Liver (tissue), 9 donors: ENCODE data around the gene ERC2. TPM values are rescaled to one million over a fixed set of nuclear protein-coding genes. Genes with fewer than 3 reads are reported as not detected.

Experiments used
- DNase-seq: peaks from one replicate; pipeline ENCODE4 v3.0.0-alpha.2; 2017; ENCODE audit warnings: low spot score
- H3K27ac ChIP-seq, 2 donors: one replicate each; pipeline ENCODE4 v1.7.0; 2013; ENCODE audit warnings: inconsistent platforms in 2 of 2, low read length in 2 of 2, control low read depth in 1 of 2, low read depth in 1 of 2, mild to moderate bottlenecking in 1 of 2
- H3K27me3 ChIP-seq, 4 donors: one replicate each; pipeline versions ENCODE4 v1.6.1 to v1.7.0; 2013; ENCODE audit warnings: low read length in 3 of 4, inconsistent platforms in 1 of 4, mild to moderate bottlenecking in 1 of 4, moderate library complexity in 1 of 4; ENCODE audit not compliant: control insufficient read depth in 4 of 4, insufficient read depth in 4 of 4
- H3K36me3 ChIP-seq, 4 donors: one replicate each; pipeline versions ENCODE4 v1.6.1 to v1.7.0; 2013; ENCODE audit warnings: low read length in 3 of 4, mild to moderate bottlenecking in 3 of 4, low read depth in 1 of 4, moderate library complexity in 1 of 4; ENCODE audit not compliant: control insufficient read depth in 4 of 4, insufficient read depth in 3 of 4
- H3K4me1 ChIP-seq, 4 donors: one replicate each; pipeline versions ENCODE4 v1.6.1 to v1.7.0; 2013; ENCODE audit warnings: low read length in 3 of 4, mild to moderate bottlenecking in 3 of 4, moderate library complexity in 1 of 4; ENCODE audit not compliant: control insufficient read depth in 4 of 4, insufficient read depth in 4 of 4
- H3K4me3 ChIP-seq, 3 donors: one replicate each; pipeline versions ENCODE4 v1.6.1 to v1.7.0; 2013; ENCODE audit warnings: low read length in 3 of 3, control low read depth in 1 of 3, low read depth in 1 of 3, mild to moderate bottlenecking in 1 of 3
- H3K9ac ChIP-seq, 2 donors: one replicate each; pipeline ENCODE4 v1.7.0; 2013; ENCODE audit warnings: low read length in 2 of 2, mild to moderate bottlenecking in 2 of 2, moderate library complexity in 2 of 2, control low read depth in 1 of 2, low read depth in 1 of 2
- H3K9me3 ChIP-seq, 4 donors: one replicate each; pipeline versions ENCODE4 v1.6.1 to v1.7.0; 2013; ENCODE audit warnings: low read length in 3 of 4; ENCODE audit not compliant: control insufficient read depth in 4 of 4
- ATF3 ChIP-seq: IDR thresholded peaks from 2 replicates; pipeline ENCODE4 v1.6.1; 2016; ENCODE audit warnings: antibody characterized with exemption
- EGR1 ChIP-seq, 2 donors: IDR thresholded peaks; 2 replicates each; pipeline ENCODE4 v1.6.1; 2016 to 2018; ENCODE audit warnings: antibody characterized with exemption in 2 of 2, low read depth in 2 of 2
- FOXA1 ChIP-seq: IDR thresholded peaks from 2 replicates; pipeline ENCODE4 v1.6.1; 2016; ENCODE audit warnings: antibody characterized with exemption
- GABPA ChIP-seq, 2 donors: IDR thresholded peaks in 1 of 2; conservative IDR thresholded peaks in 1 of 2; 2 replicates each; pipeline ENCODE4 v1.6.1; 2016; ENCODE audit warnings: antibody characterized with exemption in 2 of 2, mild to moderate bottlenecking in 1 of 2, moderate library complexity in 1 of 2
- HNF4A ChIP-seq, 2 donors: conservative IDR thresholded peaks; 2 replicates each; pipeline ENCODE4 v1.6.1; 2016; ENCODE audit warnings: antibody characterized with exemption in 2 of 2, mild to moderate bottlenecking in 2 of 2
- HNF4G ChIP-seq: IDR thresholded peaks from 2 replicates; pipeline ENCODE4 v1.6.1; 2016; ENCODE audit warnings: antibody characterized with exemption
- JUND ChIP-seq, 2 donors: IDR thresholded peaks; 2 replicates each; pipeline ENCODE4 v1.6.1; 2016; ENCODE audit warnings: antibody characterized with exemption in 2 of 2
- NR2F2 ChIP-seq: IDR thresholded peaks from 2 replicates; pipeline ENCODE4 v1.6.1; 2016; ENCODE audit warnings: antibody characterized with exemption
- RAD21 ChIP-seq, 2 donors: IDR thresholded peaks; 2 replicates each; pipeline ENCODE4 v1.6.1; 2016; ENCODE audit warnings: antibody characterized with exemption in 2 of 2, mild to moderate bottlenecking in 2 of 2
- REST ChIP-seq: IDR thresholded peaks from 2 replicates; pipeline ENCODE4 v1.6.1; 2016; ENCODE audit warnings: antibody characterized with exemption, mild to moderate bottlenecking
- RXRA ChIP-seq, 2 donors: IDR thresholded peaks; 2 replicates each; pipeline ENCODE4 v1.6.1; 2017 to 2018; ENCODE audit warnings: antibody characterized with exemption in 2 of 2, mild to moderate bottlenecking in 1 of 2
- SP1 ChIP-seq: IDR thresholded peaks from 2 replicates; pipeline ENCODE4 v1.6.1; 2018; ENCODE audit warnings: antibody characterized with exemption, mild to moderate bottlenecking
- TAF1 ChIP-seq: conservative IDR thresholded peaks from 2 replicates; pipeline ENCODE4 v1.6.1; 2016; ENCODE audit warnings: antibody characterized with exemption, mild to moderate bottlenecking
- YY1 ChIP-seq: IDR thresholded peaks from 2 replicates; pipeline ENCODE4 v1.6.1; 2016; ENCODE audit warnings: antibody characterized with exemption, mild to moderate bottlenecking
- WGBS: extraction: QIAGEN DNeasy Blood & Tissue Kit; methylation state at CpG from one replicate; pipeline ENCODE4 v1.1.7; 2013; 5-methylcytosine and 5-hydroxymethylcytosine counted together
- polyA plus RNA-seq, 2 donors: library from polyadenylated mRNA; stranded (reverse) in 1 of 2; unstranded in 1 of 2; fragments of 200-250 nt in 1 of 2; fragments of >200 nt in 1 of 2; fragmentation: Nextera tagmentation in 1 of 2; extraction: Ambion mirVana in 1 of 2; gene quantifications; one replicate each; pipeline versions ENCODE4 v1.2.1 to v1.2.3, GENCODE V29; 2013 to 2015
- total RNA-seq, 2 donors: library from RNA; depleted of rRNA; stranded (reverse); fragments of >200 nt; gene quantifications; one replicate each; pipeline ENCODE4 v1.2.3, GENCODE V29; 2014
- TF ChIP-seq, protein P1 (sequence below): IDR thresholded peaks from 2 replicates; pipeline ENCODE4 v1.6.1; 2016; ENCODE audit warnings: antibody characterized with exemption
- TF ChIP-seq, protein P2 (sequence below): fragments of 150-350 bp; IDR thresholded peaks from 2 replicates; pipeline ENCODE4 v1.5.1; 2017; ENCODE audit warnings: improper control_type of control experiment, low read depth, low read length; ENCODE audit not compliant: missing input control
- TF ChIP-seq, protein P3 (sequence below): IDR thresholded peaks from 2 replicates; pipeline ENCODE4 v1.6.1; 2016; ENCODE audit warnings: antibody characterized with exemption
- donor health status: healthy.
- donor health status: healthy.
- donor health status: healthy.
- donor health status: healthy.
- donor health status: healthy.

ERC2 gene
- total and polyA plus RNA-seq, 4 donors, result 0.14 to 0.25 TPM; not detected in 2

DNA sequence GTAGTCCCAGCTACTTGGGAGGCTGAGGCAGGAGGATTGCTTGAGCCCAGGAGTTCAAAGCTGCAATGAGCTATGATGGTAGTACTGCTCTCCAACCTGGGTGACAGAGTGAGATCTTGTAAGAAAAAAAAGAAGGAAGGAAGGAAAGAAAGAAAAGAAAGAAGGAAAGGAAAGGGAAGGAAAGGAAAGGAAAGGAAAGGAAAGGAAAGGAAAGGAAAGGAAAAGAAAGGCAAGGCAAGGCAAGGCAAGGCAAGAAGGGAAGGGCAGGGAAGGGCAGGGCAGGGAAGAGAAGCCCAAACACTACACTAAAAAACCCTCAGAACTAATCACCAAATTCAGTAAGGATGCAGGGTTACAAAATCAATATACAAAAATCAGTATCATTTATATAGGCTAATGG is 341.6 kb downstream of the ERC2 start (continued):
- TF ChIP-seq FOXA1 (no peak), RAD21 (IDR thresholded peaks at IDR 0.05) (no peak), ATF3 (no peak), GABPA (IDR thresholded peaks at IDR 0.05 in 1 of 2, conservative IDR thresholded peaks at IDR 0.05 in 1 of 2) (no peak), HNF4A (conservative IDR thresholded peaks at IDR 0.05) (no peak), HNF4G (no peak), SP1 (no peak), NR2F2 (no peak)
- TF ChIP-seq, protein P1, sequence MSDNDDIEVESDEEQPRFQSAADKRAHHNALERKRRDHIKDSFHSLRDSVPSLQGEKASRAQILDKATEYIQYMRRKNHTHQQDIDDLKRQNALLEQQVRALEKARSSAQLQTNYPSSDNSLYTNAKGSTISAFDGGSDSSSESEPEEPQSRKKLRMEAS, result no peak

GRCh38 chr3:56125358-56126005 is 342.8 kb downstream of the ERC2 start:
- H3K9ac ChIP-seq, result no peak overlapping the region
- no peak overlapping the region for H3K4me3 ChIP-seq
- no peaks in the 10 kb centered on the region for H3K36me3 ChIP-seq
- H3K27ac ChIP-seq, result no peak overlapping the region
- no peak for DNase-seq
- WGBS, result 56% methylated on average over 5 of the region's 5 CpGs
- peaks cover 0 to 2% (median 0%) of the 10 kb centered on the region in 4 donors for H3K27me3 ChIP-seq
- H3K4me1 ChIP-seq, result no peaks in the 10 kb centered on the region
- no peak for TF ChIP-seq REST
- no peak for TF ChIP-seq ATF3
- TF ChIP-seq TAF1, result no peak
- TF ChIP-seq HNF4G, result no peak
- TF ChIP-seq, protein P1, result no peak
- no peak for TF ChIP-seq EGR1 (IDR thresholded peaks at IDR 0.05; ENCODE audit: low read depth in 2 of 2)
- TF ChIP-seq YY1, result no peak
- no peak for TF ChIP-seq RAD21 (IDR thresholded peaks at IDR 0.05)
- TF ChIP-seq NR2F2, result no peak
- TF ChIP-seq SP1, result no peak
- TF ChIP-seq FOXA1, result no peak
- no peak for TF ChIP-seq JUND (IDR thresholded peaks at IDR 0.05)
- TF ChIP-seq, protein P2, sequence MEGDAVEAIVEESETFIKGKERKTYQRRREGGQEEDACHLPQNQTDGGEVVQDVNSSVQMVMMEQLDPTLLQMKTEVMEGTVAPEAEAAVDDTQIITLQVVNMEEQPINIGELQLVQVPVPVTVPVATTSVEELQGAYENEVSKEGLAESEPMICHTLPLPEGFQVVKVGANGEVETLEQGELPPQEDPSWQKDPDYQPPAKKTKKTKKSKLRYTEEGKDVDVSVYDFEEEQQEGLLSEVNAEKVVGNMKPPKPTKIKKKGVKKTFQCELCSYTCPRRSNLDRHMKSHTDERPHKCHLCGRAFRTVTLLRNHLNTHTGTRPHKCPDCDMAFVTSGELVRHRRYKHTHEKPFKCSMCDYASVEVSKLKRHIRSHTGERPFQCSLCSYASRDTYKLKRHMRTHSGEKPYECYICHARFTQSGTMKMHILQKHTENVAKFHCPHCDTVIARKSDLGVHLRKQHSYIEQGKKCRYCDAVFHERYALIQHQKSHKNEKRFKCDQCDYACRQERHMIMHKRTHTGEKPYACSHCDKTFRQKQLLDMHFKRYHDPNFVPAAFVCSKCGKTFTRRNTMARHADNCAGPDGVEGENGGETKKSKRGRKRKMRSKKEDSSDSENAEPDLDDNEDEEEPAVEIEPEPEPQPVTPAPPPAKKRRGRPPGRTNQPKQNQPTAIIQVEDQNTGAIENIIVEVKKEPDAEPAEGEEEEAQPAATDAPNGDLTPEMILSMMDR, result no peak
- TF ChIP-seq RXRA (IDR thresholded peaks at IDR 0.05), result no peak
- TF ChIP-seq, protein P3, sequence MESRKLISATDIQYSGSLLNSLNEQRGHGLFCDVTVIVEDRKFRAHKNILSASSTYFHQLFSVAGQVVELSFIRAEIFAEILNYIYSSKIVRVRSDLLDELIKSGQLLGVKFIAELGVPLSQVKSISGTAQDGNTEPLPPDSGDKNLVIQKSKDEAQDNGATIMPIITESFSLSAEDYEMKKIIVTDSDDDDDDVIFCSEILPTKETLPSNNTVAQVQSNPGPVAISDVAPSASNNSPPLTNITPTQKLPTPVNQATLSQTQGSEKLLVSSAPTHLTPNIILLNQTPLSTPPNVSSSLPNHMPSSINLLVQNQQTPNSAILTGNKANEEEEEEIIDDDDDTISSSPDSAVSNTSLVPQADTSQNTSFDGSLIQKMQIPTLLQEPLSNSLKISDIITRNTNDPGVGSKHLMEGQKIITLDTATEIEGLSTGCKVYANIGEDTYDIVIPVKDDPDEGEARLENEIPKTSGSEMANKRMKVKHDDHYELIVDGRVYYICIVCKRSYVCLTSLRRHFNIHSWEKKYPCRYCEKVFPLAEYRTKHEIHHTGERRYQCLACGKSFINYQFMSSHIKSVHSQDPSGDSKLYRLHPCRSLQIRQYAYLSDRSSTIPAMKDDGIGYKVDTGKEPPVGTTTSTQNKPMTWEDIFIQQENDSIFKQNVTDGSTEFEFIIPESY, result no peak
- H3K9me3 ChIP-seq, result no peaks in the 10 kb centered on the region
